Measurements from ENCODE around the gene PSORS1C2. TPM values are rescaled to one million over a fixed set of nuclear protein-coding genes. Genes with fewer than 3 reads are reported as not detected.

Gene PSORS1C2
- total RNA-seq, 2 donors from 2014 or later, result not detected

DNA sequence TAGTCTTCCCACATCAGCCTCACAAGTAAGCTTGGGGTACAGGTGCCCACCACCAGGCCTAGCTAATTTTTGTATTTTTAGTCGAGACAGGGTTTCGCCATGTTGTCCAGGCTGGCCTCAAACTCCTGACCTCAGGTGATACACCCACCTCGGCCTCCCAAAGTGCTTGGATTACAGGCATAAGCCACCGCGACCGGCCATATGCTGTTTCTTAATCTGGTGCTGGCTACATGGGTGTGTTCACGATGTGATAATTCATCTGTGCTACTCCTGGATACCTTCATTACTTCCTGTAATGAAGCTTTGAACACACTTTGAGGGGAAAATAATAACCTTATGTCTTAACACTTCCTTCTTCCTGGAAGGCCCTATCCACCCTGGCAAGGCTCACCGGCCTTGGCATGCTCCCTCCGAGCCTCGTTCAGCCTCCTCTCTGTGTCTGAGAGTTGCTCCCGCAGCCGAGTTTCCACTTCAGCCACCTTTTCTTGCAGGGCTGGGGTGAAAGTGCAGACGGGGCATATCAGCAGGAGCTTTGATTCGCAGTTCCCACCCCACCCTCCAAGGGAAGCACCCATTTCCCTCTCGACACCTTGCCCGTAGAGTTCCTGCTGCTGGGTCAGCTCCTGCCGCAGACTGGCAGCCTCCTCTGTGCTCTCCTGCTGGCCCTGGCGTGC is 5.6 kb upstream of the PSORS1C2 start:
- Mint-ChIP-seq H3K27ac (no peak overlapping the region), H3K36me3 (ENCODE audit: low read depth) (no peaks in the 10 kb centered on the region), H3K4me1 (peaks cover 2% of the 10 kb centered on the region), H3K4me3 (no peak overlapping the region), H3K27me3 (no peaks in the 10 kb centered on the region)
- DNase-seq (no peak), ATAC-seq (no peak)
- no peaks in the 10 kb centered on the region for H3K9me3 ChIP-seq (ENCODE audit: control insufficient read depth, low read length, poor library complexity, severe bottlenecking)

DNA sequence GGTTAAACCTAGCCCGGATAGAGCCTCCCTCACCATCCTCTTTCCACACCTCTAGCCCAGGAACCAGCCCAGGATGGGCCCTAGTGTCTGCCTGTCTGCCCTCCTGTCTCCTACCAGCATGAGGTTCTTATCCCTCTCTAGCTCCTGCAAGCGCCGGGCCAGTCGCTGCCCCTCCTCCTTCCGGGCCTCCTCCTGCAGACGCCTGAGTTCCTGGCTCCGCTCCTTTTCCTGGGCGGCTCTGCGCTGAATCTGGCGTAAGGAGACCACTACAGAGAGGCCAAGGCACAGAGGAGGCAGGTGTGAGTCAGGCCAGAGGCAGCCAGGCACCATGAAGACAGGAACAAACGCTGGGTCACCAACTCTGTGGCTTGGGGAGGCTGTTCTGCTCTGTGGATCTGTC is 4.3 kb upstream of the PSORS1C2 start:
- no peaks in the 10 kb centered on the region for H3K9me3 ChIP-seq (ENCODE audit: control insufficient read depth, low read length, poor library complexity, severe bottlenecking)
- Mint-ChIP-seq H3K4me3 (no peak overlapping the region), H3K4me1 (peaks cover 2% of the 10 kb centered on the region), H3K27me3 (no peaks in the 10 kb centered on the region), H3K27ac (no peak overlapping the region), H3K36me3 (ENCODE audit: low read depth) (no peaks in the 10 kb centered on the region)
- ATAC-seq (no peak), DNase-seq (no peak)

DNA sequence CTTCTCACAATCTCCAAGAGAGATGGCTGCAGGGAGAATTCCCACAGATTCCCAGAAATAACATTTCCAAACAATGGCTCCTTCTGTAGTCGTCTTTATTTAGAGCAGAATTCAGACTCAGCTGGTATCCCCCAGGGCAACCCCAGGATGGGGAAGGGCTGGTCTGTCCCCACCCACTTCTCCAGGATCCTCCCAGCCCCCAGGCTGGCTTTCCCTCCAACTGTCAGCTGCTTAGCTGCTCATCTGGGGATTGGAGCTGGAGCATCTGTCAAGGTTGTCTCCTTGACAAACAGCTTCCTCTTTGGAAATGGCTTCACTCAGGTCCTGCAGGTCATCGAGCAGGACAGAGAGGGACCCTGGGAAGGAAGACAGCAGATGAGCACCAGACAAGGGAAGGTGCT is 3.5 kb upstream of the PSORS1C2 start:
- no peak overlapping the region for H3K4me3 Mint-ChIP-seq
- no peak for ATAC-seq
- no peak for DNase-seq
- H3K9me3 ChIP-seq (ENCODE audit: control insufficient read depth, low read length, poor library complexity, severe bottlenecking), result no peaks in the 10 kb centered on the region
- no peaks in the 10 kb centered on the region for H3K27me3 Mint-ChIP-seq
- peaks cover 5% of the 10 kb centered on the region for H3K4me1 Mint-ChIP-seq
- H3K36me3 Mint-ChIP-seq (ENCODE audit: low read depth), result peaks cover 3% of the 10 kb centered on the region
- no peak overlapping the region for H3K27ac Mint-ChIP-seq

DNA sequence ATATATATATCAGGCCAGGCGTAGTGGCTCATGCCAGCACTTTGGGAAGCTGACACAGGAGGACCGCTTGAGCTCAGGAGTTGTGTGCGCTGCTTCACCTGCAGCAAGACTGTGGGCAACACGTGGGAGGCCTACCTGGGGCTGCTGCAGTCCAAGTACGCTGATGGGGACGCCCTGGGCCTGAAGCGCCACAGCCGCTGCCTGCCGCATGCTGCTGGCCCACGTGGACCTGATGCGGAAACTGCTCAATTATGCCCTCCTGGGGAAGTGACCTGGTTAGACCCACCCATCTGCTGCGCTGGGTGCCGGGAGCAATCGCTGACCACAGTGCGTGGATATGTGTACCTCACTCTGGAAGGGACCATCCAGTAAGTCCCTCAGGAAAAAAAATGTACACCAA is 1.8 kb upstream of the PSORS1C2 start:
- Mint-ChIP-seq H3K36me3 (ENCODE audit: low read depth) (peaks cover 3% of the 10 kb centered on the region), H3K27ac (no peak overlapping the region), H3K27me3 (no peaks in the 10 kb centered on the region), H3K4me1 (peaks cover 6% of the 10 kb centered on the region), H3K4me3 (no peak overlapping the region)
- DNase-seq, result no peak
- ATAC-seq, result no peak
- no peaks in the 10 kb centered on the region for H3K9me3 ChIP-seq (ENCODE audit: control insufficient read depth, low read length, poor library complexity, severe bottlenecking)

DNA sequence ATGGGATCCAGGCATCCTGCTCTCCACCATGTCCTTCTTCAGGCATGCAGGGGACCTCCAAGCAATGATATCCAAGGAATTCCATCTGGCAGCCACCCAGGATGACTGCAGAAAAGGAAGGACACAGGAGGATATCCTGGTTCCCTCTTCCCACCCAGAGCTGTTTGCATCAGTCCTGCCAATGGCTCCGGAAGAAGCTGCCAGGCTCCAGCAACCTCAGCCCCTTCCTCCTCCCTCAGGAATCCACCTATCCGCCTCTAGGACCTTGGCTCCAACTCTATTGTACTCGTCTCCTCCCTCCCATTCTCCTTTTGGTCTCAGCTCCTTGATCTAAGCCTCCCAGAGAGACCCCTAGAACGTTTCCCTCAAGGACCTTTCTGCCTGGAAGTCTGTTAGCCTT is 733 bp upstream of the PSORS1C2 start:
- DNase-seq (no peak), ATAC-seq (no peak)
- H3K36me3 Mint-ChIP-seq (ENCODE audit: low read depth), result peaks cover 3% of the 10 kb centered on the region
- H3K27me3 Mint-ChIP-seq, result no peaks in the 10 kb centered on the region
- no peak overlapping the region for H3K27ac Mint-ChIP-seq
- peaks cover 6% of the 10 kb centered on the region for H3K4me1 Mint-ChIP-seq
- H3K4me3 Mint-ChIP-seq, result no peak overlapping the region
- H3K9me3 ChIP-seq (ENCODE audit: control insufficient read depth, low read length, poor library complexity, severe bottlenecking), result no peaks in the 10 kb centered on the region

DNA sequence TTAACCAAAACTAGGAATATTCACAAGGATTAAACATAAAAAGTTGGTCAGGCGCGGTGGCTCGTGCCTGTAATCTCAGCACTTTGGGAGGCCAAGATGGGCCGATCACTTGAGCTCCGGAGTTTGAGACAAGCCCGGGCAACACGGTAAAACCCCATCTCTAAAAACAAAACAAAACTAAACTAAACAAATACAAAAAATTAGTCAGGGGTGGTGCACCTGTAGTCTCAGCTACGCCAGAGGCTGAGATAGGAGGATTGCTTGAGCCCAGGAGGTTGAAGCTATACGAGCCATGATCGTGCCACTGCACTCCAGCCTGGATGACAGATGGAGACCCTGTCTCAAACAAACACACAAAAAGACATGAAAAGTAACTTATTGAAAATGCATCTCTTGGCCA is 3.2 kb downstream of the PSORS1C2 start:
- Mint-ChIP-seq H3K4me1 (peaks cover 3% of the 10 kb centered on the region), H3K4me3 (no peak overlapping the region), H3K27ac (no peak overlapping the region), H3K36me3 (ENCODE audit: low read depth) (peaks cover 3% of the 10 kb centered on the region), H3K27me3 (no peaks in the 10 kb centered on the region)
- DNase-seq (no peak), ATAC-seq (no peak)
- no peaks in the 10 kb centered on the region for H3K9me3 ChIP-seq (ENCODE audit: control insufficient read depth, low read length, poor library complexity, severe bottlenecking)

DNA sequence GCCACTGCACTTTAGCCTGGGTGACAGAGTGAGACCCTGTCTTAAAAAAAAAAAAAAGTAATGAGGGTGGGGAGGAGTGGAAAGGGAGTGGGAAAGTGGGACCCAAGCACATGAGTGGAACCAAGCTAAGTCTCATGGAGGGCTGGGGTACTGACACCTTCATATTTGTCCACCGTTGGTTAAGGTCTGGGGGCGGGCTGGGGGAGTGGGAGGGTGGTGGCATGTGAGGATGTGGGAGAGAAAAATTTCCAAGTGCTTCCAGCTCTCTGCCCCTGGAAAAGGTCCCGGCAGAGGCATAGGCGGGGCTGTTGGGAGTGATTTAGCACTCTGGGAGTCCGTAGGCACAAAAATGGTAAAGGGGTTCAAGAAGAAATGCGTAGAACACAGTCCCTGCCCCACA is 6.1 kb downstream of the PSORS1C2 start:
- Mint-ChIP-seq H3K4me1 (peaks cover 9% of the 10 kb centered on the region), H3K4me3 (no peak overlapping the region), H3K36me3 (ENCODE audit: low read depth) (peaks cover 3% of the 10 kb centered on the region), H3K27ac (no peak overlapping the region), H3K27me3 (peaks cover 11% of the 10 kb centered on the region)
- DNase-seq, result no peak
- no peaks in the 10 kb centered on the region for H3K9me3 ChIP-seq (ENCODE audit: control insufficient read depth, low read length, poor library complexity, severe bottlenecking)
- ATAC-seq, result no peak

DNA sequence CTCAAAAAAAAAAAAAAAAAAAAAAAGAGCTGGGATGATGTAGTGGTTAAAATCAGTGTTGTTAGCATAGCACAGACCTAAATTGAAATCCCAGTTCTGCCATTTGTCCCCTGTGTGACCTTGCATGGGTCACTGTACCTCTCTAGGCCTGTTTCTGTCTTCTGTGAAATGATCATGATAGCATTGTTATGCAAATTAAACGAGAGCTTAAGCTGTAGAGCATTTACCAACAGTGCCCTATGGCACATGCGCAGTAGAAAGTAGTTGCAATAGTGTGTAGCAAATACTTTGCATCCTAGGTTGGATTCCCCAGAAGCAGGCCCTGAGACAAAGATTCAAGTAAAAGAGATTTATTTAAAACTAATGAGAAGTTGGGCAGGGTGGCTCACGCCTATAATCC is 7.3 kb downstream of the PSORS1C2 start:
- peaks cover 13% of the 10 kb centered on the region for H3K27me3 Mint-ChIP-seq
- no peak overlapping the region for H3K27ac Mint-ChIP-seq
- H3K4me1 Mint-ChIP-seq, result peaks cover 6% of the 10 kb centered on the region
- H3K9me3 ChIP-seq (ENCODE audit: control insufficient read depth, low read length, poor library complexity, severe bottlenecking), result no peaks in the 10 kb centered on the region
- ATAC-seq (no peak), DNase-seq (no peak)
- H3K36me3 Mint-ChIP-seq (ENCODE audit: low read depth), result no peaks in the 10 kb centered on the region
- no peak overlapping the region for H3K4me3 Mint-ChIP-seq

DNA sequence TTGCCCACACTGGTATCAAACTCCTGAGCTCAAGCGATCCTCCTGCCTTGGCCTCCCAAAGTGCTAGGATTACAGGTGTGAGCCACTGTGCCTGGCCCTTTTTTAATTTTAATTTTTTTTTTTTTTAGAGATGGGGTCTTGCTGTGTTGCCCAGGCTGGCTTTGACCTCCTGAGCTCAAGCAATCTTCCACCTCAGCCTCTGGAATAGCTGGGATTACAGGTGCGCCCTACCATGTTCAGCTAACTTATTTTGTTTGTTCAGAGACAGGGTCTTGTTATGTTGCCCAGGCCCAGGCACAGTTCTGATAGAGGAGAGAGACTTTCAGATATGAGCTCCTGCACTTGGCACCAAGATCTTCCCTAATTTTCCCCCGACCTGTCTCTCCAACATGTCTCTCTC is 8.1 kb downstream of the PSORS1C2 start:
- peaks cover 13% of the 10 kb centered on the region for H3K27me3 Mint-ChIP-seq
- H3K4me3 Mint-ChIP-seq, result no peak overlapping the region
- ATAC-seq, result no peak
- no peaks in the 10 kb centered on the region for H3K36me3 Mint-ChIP-seq (ENCODE audit: low read depth)
- H3K27ac Mint-ChIP-seq, result no peak overlapping the region
- peaks cover 6% of the 10 kb centered on the region for H3K4me1 Mint-ChIP-seq
- H3K9me3 ChIP-seq (ENCODE audit: control insufficient read depth, low read length, poor library complexity, severe bottlenecking), result no peaks in the 10 kb centered on the region
- no peak for DNase-seq

DNA sequence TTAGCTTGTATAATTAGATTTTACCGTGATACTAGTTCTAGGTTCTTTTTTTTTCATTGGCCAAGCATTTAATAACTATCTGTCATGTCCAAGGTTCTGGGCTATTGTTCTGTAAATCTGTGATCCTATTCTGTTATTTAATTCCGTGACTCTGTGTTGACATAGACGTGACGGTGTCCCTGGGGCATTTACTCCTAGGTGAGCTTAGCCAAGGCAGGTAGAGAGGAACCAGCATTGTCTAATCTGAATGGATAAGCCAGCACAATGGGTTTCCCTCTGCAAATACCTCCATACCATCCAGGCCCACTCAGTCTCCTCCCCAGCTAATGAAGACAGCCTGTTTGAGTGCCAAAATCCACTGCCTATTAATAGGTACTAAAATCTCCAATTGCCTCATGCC is 9.7 kb downstream of the PSORS1C2 start:
- DNase-seq, result no peak
- H3K27me3 Mint-ChIP-seq, result peaks cover 13% of the 10 kb centered on the region
- ATAC-seq, result no peak
- no peaks in the 10 kb centered on the region for H3K36me3 Mint-ChIP-seq (ENCODE audit: low read depth)
- H3K27ac Mint-ChIP-seq, result no peak overlapping the region
- H3K4me3 Mint-ChIP-seq, result no peak overlapping the region
- H3K9me3 ChIP-seq (ENCODE audit: control insufficient read depth, low read length, poor library complexity, severe bottlenecking), result no peaks in the 10 kb centered on the region
- H3K4me1 Mint-ChIP-seq, result peaks cover 9% of the 10 kb centered on the region

DNA sequence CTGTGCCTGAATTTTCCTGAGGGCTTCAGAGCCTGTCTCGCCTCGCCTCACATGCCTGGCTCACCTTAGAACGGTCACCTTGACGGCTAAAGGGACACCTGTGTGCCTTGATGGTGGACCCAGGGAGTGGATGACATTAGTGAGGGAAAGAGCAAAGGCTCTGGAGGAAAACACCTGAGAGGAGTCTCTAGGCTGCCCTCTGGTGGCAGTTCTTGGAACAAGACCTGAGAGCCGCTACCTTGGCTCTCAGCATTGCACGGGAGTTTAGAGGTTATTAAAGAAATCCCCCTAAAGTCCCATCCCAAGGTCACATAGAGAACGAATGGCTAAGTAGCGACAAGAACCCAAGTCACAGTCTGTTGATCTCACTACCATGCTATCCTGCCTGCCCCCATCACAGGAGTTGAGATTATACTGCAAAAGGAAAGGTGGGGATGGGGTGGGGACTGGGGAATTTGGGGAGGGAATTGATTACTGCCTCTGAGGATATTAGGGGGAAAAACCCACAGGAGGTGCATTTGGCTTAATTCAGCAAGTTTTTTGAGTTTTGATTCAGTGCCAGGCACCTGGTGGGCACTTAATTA is 10.7 kb downstream of the PSORS1C2 start:
- Mint-ChIP-seq H3K36me3 (ENCODE audit: low read depth) (no peaks in the 10 kb centered on the region), H3K27ac (peak overlapping the region; percentile 80), H3K4me1 (peaks cover 11% of the 10 kb centered on the region), H3K27me3 (peaks cover 20% of the 10 kb centered on the region), H3K4me3 (no peak overlapping the region)
- peak; percentile 86 for ATAC-seq
- DNase-seq, result peak; percentile 53 to 75 (median 57)
- no peaks in the 10 kb centered on the region for H3K9me3 ChIP-seq (ENCODE audit: control insufficient read depth, low read length, poor library complexity, severe bottlenecking)

DNA sequence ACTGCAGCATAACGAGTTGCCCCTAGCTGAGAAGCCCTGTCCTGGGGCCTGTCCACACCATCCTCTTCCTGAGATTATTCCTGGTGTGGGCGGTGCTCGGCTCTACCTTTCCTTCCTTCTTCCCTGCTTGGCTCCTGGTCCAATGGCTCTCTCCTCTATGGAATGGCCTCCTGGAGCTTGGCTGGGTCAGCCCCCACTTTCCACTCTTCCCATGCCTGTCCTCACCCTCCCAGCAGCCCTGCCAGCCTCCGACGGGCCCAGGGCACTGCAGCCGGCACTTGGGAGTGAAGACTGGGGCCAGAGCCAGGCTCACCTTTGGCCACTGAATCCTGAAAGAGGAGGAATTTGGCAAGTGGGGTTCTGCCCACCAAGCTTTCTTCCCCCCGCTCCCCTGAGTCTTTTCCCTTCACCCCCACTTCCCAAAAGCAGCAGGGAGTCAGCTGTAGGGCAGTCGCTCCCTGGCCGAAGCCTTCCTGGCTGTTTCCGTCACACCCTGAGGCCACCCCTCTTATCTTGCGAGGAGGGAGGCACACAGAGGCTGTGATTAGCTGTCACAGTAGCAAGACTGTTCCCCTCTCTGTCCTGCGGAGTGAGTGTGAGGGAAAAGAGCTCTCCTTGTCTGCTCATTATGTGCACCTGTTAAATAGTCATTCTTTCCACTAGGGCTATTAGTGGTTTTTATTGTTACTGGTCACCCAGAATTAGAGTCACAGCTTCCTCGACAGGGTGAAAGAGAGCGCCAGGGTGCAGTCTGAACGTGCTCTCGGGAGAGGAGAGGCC is 12.3 kb downstream of the PSORS1C2 start:
- no peak for ATAC-seq

DNA sequence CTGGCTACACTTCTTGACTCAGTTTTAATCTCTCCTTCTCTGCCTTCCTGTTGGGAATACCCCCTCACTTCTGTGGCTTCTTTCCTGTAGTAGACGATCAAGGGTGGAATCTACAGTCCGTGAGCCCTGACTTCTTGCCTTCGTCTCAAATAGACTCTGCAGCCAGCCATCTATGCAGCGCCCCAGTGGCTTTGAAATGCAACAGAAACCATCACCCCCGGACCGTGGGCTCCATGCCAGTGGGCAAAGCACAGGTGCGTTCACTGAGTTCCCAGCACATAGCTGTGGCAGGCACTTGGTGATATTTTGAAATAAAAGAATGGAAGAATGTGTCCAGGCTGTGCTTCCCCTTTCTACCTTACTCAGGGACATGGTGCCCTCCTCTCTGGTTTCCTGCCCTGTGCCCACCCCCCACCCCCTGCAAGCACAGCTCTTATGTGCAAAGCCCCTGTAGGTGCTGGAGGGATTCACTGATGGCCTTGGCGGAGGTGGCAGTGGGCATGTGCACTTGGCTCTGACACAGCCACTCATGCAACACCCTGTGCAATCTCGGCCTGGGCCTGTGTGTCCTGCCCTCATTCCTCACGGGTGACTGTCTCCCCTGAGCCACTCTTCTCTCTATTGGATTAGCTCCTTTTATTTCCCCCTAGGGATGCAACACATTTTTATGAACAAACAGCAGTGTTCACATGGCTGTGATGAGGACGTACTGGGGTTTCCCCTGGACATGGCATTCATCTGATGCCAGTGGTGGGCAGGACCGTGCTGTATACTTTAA is 13.1 kb downstream of the PSORS1C2 start:
- Mint-ChIP-seq H3K4me1 (peaks cover 11% of the 10 kb centered on the region), H3K27me3 (peaks cover 20% of the 10 kb centered on the region), H3K4me3 (no peak overlapping the region), H3K27ac (no peak overlapping the region), H3K36me3 (ENCODE audit: low read depth) (no peaks in the 10 kb centered on the region)
- ATAC-seq (no peak), DNase-seq (no peak)
- no peaks in the 10 kb centered on the region for H3K9me3 ChIP-seq (ENCODE audit: control insufficient read depth, low read length, poor library complexity, severe bottlenecking)

More for the DNA sequence above, 12.3 kb downstream of the PSORS1C2 start:
- DNase-seq, result no peak
- H3K4me3 Mint-ChIP-seq, result no peak overlapping the region
- H3K27ac Mint-ChIP-seq, result no peak overlapping the region
- H3K27me3 Mint-ChIP-seq, result peaks cover 20% of the 10 kb centered on the region
- no peaks in the 10 kb centered on the region for H3K9me3 ChIP-seq (ENCODE audit: control insufficient read depth, low read length, poor library complexity, severe bottlenecking)
- peaks cover 11% of the 10 kb centered on the region for H3K4me1 Mint-ChIP-seq
- H3K36me3 Mint-ChIP-seq (ENCODE audit: low read depth), result no peaks in the 10 kb centered on the region

Measured in T-helper 17 cell (primary cell).